COLO829 (cell line): Measurements from ENCODE around the gene PNMA1.
"Not testable (repeated sequence)": the region's sequence is repeated elsewhere in the genome, so short reads cannot be mapped to it uniquely, and the experiment has no call there.

Experiments
- DNase-seq: peaks from one replicate; pipeline ENCODE4 v3.0.0; 2012; ENCODE audit warnings: low spot score

Gene PNMA1

DNA sequence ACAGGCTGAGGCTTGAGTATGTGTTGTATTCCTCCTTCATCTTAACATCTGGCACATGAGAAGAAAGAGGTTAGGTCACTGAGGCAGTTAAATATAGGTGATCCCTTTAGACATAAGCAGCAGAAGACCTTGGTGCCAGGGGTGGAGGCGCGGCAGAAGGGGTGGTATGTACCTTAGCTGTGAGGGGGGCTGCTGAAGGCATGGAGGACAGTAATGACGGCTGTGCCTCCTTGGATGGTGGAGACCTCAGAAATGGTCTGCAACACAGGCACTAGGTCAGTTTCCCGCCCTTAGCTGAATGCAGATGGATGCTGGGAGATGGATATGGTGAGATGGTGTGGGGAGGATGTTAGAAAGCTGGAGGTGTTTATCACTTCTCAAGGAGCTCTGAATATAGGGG lies 1.5 kb upstream of the PNMA1 start:
- DNase-seq: no peak

DNA sequence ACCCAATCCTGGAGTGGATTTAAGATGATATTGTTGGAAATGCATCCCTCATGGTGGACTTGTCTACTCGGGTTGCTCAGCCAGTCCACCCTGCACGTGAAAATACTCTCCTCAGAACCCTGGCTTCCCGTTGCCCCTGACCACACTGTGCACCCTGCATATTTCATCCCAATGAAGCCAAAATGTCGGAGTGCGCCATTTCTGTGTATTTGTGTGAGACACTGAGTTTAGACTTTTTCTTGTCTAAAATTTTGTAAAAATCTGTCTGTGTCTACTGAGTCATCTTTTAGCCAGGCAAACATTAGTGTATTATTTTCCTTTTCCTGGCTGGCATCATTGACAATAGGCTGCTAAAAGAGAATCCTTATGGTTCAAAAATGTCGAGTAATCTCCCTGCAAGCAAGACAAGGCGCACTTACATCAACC lies 485 bp upstream of the PNMA1 start:
- DNase-seq: peak; percentile 21

DNA sequence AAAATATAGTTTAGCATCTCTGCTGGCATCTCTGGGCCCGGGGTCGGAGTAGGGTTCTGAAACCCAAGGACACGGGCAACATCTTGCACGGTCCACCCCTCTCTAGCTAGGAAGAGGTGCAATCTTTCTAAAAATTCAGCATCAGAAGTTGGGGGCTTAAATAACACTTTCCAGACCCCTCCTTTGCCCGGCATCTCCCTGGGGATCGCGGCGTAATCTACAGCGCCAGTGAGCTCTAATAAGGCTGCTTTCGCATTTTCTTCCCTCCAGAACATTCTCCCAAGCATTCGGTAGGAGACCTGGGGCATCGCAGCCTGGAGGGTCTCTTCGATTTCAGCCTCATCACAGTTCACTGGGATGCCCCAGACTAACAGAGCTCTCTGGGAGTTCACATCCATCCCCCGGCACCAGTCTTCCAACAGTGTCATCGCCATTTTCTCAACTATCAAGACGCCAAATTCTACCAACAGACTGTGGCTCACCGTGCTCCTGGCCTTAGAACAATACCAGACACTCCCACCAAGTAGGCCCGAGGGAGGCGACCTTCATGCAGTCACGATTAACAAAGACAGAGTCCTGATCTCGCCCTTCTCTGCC lies 880 bp downstream of the PNMA1 start:
- DNase-seq: peak; percentile 13

DNA sequence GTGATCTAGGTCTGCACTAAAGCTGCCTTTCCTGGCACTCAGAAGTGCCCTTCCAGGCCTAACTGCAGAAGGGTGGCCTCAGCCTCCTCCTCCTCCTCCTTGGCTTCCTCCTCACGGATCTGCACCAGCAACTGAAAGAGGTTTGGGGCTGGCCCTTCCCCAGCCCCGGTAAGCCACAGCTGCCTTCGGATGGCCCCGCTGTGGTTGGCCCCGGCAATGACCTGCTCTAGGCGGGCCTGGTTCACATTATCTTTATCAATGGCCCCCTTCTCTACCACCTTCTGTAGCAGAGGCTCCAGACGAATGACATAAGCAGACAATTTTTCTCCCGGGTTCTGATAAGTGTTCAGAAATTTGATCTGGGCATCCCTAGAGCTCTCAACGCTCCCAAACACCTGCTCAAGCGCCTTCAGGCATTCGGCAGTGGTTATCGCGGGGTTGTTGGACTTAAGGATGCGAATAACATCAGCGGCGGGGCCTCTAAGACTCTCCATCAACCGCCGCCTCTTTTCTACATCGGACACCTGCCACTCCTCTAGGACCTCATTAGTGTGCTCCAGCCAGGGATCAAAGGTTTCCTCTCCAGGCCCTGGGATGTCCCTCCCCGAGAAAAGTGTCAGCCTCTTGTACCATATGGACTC lies 1.5 kb downstream of the PNMA1 start:
- no peak for DNase-seq

DNA sequence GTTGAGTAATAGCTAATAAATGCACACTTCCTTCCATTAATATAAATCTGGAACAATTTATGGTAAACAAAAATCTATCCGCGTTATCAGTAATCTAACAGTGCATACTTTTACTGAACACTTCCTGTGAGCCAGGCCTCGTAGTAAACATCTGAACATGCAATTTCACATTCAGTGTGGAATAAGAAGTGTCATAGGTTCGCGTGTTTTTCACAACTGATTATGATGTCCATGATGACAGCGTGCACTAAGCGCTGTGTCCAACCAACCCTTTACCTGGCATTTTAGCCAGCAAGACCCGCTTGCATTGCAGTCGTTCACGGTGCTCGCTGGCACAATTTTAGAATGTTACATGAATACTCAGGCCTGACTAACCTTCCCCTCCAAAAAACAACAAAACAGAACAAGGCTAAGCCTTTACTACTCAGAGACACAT lies 2.1 kb downstream of the PNMA1 start:
- no peak for DNase-seq

DNA sequence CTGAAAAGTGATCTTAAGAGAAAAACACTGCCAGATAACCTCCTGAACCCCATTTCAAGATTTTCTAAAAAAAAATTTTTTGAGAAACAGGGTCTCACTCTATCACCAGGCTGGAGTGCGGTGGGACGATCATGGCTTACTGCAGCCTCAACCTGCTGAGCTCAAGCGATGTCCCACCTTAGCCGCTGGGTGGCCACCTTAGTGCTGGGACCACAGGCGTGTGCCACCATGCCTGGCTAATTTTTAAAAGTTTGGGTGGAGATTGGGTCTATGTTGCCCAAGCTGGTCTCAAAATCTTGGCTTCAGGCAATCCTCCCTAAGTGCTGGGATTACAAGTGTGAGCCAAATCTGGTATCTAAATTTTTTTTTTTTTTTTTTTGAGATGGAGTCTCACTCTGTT lies 3.4 kb downstream of the PNMA1 start:
- DNase-seq: no peak

DNA sequence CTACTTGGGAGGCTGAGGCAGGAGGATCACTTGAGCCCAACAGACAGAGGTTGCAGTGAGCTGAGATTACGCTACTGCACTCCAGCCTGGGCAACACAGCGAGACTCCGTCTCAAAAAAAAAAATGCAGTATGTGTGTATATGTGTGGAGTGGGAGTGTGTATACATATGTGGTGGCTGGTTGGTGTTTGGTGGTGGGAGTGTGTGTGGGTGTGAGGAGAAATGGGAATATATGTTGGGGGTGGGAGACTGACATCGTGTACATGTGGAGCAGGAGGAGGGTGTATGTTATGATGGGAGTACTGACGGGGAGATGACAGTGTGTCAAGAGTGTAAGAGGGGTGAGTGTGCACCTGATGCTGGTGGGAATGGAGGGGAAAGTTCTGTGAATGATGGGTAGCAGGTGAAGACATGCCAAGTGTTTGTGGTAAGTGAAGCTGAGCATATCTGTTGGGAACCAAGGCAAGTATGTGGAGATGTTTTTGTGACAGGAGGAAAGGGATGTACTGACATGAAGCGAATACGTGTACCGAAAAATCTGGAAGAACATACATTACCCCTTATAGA lies 4.2 kb downstream of the PNMA1 start:
- DNase-seq: no peak

DNA sequence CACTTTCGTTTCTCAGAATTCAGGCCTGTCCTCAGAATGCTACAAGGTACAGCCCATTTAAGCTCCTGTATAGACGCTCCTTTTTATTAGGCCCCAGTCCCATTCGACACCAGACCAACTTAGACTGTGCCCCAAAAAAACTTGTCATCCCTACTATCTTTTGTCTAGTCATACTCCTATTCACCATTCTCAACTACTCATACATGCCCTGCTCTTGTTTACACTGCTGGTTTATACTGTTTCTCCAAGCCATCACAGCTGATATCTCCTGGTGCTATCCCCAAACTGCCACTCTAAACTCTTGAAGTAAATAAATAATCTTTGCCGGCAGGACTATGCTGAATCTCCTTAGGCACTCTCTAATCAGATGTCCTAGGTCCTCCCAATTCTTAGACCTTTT lies 6.1 kb downstream of the PNMA1 start:
- DNase-seq: not testable (repeated sequence)

DNA sequence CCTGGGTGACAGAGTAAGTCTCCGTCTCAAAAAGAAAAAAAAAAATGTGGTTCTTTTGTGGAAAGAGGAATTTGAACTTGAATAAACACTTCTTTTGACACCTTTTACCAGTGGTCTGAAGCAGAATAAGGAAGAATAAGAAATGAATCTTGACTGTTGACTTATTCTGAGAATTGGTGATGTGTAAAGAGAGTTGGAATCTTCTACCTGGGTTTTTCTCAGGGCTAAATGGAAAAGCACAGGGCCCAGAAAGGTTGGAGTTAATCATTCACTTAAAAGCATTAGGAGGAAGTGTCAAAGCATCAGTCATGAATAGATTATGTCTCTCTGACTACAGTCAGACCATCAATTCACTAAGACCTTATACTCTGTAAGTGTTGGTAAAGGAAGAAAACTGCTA lies 13.9 kb downstream of the PNMA1 start:
- no peak for DNase-seq

DNA sequence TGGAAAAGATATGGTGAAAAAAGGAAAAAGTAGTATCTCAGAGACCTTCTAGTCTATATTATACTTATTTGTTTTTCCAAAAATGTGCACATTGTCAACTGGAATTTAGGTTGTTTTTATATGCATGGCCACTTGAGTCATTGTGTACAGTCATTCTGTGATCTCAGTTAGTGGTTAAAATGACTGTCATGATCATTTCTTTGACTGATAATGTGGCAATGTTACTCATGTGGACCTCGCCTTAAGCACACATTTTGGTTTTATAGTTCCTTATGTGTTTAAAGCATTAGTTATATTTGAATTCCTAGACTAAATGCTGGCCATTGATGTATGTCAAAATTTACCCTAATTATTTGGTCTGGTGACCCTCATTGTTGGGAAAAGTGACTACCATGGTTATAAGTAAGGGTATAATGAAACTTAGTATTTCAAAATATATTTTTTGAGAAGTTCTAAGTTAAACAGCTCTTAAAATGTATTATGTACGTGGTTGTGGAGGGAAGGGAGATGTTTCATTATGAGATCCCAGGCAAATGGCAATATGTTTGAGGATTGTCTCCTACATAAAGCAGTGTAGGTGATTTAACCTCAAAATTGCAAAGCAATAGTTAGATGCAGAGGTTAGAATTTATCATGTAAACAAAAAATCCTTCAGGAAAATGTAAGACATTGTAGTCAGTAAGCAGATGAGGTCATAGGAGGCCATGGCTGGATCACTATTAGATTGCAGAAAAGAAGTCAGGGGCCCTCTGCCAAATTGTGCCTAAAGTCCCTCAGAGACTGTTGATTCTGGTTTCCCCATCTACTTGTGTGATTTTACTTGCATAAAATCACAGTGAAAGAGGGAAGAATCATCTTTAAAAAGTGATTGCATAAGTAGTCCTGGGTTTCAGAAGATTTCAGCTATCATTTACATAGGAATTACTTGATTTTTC lies 17.5 kb downstream of the PNMA1 start:
- DNase-seq: no peak

DNA sequence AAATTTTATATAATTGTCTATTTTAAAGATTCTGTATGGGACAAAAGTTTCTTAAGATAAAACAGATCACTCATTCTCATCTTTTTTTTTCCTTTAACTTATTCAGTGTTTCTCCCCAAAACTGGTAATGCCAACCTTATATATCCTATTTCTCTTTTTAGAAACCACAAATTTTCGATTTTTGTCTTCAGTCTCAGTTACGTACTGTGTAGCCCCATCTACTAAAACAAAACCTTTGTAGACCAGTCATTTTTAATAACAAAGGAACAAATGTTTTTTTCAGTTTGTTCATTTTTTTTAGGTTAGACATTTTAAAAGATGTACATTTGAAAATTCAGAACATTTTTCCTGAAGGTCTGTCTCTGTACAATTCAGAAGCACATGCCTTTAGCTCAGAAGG lies 18.2 kb downstream of the PNMA1 start:
- DNase-seq: no peak

DNA sequence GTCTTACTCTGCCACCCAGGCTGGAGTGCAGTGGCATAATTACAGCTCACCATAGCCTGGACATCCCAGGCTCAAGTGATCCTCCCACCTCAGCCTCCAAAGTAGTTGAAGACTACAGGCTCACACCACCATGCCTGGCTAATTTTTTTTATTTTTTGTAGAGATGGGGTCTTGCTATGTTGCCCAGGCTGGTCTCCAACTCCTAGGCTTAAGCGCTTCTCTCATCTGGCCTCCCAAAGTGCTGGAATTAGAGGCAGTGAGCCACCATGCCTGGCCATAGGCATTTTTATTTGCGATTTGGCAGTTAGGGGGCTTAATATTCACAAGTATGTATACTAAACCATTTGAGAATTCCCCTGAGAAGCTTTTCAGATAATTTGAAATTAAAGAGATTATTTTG lies 19.1 kb downstream of the PNMA1 start:
- no peak for DNase-seq

DNA sequence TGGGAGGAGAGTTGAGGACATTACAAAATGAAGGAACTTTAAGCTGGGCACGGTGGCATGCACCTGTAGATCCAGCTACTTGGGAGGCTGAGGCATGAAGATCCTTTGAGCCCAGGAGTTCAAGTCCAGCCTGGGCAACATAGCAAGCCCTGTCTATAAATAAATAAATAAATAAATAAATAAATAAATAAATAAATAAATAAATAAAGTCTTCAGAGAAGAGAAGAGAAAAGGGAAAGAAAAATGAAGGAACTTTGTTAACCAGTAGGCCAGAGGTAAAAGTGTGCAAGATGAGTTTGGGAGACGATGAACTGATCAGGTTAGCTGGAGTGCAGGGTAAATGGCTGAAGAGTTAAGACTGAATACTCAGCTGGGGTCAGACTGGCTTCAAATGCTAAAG lies 20.1 kb downstream of the PNMA1 start:
- DNase-seq: no peak

DNA sequence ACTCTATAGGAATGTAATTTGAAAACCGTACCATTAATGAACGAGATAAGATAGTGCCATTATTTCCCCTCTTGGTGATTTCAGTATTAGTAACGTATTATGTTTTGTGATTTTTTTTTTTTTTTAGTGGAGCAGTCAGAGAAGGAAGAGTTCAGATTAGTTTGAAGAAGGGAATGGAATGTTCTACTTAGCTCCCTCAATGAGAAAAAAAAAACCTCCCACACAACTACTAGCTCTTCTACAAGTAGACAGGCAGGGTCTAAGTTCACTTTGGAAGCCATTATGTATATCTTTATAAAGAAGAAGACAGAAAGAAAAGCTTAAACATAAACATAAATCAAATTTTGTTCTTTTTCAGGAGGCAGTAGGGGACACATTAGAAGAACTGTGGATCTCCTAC lies 27.3 kb downstream of the PNMA1 start:
- DNase-seq: no peak

DNA sequence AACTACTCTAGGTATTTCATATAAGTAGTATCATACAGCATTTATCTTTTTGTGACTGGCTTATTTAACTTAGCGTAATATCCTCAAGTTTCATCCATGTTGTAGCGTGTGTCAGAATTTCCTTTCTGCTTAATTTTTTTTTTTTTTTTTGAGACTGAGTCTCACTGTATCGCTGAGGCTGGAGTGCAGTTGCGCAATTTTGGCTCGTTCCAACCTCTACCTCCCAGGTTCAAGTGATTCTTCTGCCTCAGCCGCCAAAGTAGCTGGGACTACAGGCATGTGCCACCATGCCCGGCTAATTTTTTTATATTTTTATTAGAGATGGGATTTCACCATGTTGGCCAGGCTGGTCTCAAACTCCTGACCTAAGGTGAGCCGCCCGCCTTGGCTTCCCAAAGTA lies 28.9 kb downstream of the PNMA1 start:
- DNase-seq: no peak

DNA sequence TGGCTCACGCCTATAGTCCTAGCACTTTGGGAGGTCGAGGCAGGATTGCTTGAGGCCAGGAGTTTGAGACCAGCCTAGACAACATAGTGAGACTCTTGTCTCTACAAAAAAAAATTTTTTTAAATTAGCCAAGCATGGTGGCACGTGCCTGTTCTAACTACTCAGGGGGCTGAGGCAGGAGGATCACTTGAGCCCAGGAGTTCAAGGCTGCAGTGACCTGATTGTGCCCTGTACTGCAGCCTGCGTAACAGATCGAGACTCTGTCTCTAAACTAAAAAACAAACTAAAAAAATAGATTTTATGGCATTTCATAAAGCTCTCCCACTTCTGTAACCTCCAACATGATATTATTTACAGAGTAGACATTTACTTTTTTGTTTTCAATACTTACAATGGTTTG lies 29.6 kb downstream of the PNMA1 start:
- DNase-seq: no peak

DNA sequence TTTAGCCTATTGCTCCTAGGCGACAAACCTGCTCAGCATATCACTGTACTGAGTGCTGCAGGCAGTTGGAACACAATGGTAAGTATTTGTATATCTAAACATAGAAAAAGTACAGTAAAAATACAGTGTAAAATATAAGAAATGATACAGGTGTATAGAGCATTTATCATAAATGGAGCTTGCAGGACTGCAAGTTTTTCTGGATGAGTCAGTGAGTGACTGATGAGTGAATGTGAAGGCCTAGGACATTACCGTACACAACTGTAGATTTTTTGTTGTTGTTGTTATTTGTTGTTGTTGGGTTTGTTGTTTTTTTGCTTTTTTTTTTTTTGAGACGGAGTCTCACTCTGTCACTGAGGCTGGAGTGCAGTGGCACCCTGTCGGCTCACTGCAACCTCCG lies 33.4 kb downstream of the PNMA1 start:
- DNase-seq: no peak

DNA sequence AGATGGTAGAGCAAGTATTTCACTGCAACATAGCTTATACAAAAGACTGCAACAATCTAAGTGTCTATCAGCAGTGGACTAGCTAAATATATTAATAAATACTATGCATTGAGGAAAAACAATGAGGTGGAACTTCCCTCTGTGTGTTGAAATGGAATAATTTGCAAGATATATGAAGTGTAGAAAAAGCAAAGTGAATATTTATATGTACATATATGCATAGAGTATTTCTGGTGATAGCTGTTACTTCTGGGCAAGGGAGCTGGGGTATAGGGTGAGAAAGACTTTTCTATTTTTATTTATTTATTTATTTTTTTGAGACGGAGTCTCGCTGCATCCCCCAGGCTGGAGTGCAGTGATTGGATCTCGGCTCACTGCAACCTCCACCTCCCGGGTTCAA lies 35.5 kb downstream of the PNMA1 start:
- no peak for DNase-seq

DNA sequence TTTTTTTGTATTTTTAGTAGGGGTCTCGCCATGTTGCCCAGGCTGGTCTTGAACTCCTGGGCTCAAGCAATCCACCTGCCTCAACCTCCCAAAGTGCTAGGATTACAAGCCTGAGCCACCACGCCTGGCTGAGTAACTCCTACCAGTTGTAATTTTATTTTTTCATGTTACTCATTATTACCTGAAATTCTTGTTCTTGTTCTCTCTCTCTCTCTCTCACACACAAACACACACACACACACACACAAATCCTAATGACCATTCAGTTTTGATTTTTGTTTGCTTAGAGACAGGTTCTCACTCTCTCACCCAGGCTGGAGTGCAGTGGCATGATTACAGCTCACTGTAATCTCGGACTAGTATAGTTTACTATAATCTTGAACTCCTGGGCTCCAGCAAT lies 39.2 kb downstream of the PNMA1 start:
- DNase-seq: no peak

DNA sequence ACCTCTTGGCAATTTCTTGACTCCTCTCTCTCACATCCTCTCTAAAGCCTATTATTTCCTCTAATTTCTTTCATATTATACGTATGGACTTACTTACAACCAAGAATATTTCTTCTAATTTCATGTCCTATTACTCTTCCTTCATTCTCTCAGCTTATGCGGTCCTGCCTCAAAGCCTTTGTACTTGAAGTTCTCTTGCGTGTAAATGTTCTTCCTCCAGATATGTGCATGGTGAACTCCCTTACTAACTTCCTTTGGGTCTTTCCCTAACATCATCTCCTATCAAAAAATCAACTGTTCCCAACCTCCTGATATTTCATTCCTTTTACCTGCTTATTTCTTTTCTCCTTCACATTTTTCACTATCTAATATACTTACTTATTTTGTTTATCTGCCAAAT lies 46.3 kb downstream of the PNMA1 start:
- no peak for DNase-seq

DNA sequence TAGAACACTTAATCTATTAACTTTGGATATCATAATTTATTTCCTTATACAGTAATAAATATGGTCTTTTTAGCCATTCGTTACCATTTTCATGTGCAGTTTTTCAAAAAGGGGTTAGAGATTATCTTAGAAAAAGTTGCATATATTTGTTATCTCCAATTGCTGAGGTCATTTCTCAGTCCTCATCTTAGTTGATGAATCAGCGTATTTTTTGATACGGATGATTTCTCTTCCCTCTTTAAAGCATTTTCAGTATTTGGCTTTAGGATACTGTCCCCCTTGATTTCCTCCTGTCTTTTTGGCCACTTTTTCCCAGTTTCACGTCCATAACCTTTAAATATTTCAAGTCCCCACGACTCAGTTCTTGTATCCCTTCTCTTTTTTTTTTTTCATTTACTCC lies 47.6 kb downstream of the PNMA1 start:
- no peak for DNase-seq

DNA sequence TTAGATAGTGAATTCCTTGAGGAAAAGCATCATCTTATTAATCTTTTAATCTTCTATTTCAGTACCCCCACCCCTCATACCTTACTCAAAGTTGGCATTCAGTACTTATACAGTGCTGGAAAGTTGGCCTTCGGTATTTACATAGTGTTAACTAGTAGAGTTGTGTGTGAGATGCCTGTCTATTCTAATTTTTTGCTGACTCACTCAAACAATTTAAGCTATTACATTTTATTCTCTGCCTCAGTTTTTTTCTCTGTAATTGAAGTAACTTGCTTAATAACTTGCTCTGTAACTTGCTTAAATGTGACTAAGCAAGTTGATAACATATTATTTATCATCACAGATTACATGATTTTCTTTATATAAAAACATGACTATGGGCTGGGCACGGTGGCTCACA lies 49.1 kb downstream of the PNMA1 start:
- no peak for DNase-seq
